NCI-H2227 (cell line): ENCODE measurements around the gene F10.

Experiments used
- DNase-seq: peaks from one replicate; lab custom pipeline; 2025; ENCODE audit not compliant: unreplicated experiment; lab: John Stamatoyannopoulos, UW

The F10 gene

DNA sequence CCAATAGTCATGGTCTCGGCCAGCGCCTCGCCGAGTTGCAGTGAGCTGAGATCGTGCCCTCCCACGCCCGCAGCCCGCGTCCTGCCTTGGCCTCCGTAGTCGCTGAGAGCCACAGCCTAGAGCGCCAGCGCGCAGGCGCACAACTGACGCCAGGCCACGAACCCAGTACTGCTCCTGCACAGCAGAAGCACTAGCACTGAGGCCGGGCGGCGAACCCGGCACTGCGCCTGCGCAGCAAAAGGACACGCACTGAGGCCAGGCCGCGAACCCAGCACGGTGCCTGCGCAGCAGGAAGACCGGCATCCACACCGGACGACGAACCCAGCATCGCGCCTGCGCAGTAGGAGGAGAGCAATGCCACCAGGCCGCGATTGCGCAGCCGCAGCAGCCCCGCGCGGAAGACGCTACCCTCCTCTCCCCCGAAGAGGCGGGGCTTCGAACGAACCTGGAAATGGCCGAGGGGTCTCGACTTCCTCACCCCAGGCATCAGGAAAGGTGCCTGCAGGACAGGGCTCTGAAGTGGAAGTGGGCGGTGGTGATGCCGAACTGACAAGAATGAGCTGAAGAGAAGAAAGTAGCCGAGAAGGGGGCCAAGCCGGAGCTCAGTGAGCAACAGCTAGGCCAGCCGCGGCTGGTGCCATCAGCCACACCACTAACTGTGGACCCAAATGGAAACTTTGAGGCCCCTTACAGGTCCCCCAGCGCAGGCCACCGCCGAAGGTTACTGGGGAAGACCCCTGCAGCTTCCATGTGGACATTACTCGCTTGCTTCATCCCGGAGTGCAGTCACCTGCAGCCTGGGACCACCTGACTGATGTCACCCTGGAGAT lies 7.5 kb downstream of the F10 start:
- no peak for DNase-seq

DNA sequence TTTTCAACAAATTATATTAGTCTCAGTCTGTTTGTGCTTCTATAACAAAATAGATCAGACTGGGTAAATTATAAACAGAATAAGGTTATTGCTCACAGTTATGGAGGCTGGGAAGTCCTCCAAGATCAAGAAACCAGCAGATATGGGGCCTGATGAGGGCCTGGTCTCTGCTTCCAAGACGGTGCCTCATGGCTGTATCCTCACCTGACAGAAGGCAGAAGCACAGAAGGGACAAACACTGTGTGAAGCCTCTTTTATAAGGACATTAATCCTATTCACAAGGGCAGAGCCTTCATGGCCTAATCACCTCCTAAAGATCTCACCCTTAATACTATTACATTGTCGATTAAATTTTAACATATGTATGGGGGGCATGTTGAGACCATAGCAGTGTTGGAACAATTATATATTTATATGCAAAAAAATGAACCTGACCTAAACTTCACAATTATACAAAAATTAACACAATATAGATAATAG lies 12.7 kb downstream of the F10 start:
- no peak for DNase-seq

DNA sequence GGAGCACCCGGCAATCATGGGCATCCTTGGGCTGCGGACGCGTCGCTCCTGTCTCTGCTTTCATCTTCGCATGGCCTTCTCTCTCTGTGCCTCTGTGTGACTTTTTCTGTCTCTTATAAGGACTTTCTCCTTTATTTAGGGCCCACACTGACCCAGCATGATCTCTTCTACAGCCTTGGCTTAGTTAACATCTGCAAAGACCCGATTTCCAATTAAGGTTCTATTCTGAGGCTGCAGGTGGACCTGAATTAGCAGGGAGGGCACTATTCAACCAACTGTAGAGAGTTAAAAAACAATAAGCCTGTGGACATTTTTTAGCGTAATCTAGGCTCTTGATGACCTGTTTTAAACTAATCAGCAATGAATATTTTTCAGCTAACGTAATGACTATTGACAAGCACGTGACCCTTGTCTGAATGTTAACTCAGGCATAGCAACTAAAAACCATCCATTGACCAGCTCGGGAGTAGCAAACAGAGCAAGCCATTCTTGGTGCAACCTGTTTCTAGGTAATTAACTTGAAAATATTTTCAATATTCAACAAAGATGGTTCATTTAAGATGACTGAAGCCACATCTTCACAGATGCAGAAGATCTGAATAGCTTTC lies 15.2 kb downstream of the F10 start:
- DNase-seq = no peak

DNA sequence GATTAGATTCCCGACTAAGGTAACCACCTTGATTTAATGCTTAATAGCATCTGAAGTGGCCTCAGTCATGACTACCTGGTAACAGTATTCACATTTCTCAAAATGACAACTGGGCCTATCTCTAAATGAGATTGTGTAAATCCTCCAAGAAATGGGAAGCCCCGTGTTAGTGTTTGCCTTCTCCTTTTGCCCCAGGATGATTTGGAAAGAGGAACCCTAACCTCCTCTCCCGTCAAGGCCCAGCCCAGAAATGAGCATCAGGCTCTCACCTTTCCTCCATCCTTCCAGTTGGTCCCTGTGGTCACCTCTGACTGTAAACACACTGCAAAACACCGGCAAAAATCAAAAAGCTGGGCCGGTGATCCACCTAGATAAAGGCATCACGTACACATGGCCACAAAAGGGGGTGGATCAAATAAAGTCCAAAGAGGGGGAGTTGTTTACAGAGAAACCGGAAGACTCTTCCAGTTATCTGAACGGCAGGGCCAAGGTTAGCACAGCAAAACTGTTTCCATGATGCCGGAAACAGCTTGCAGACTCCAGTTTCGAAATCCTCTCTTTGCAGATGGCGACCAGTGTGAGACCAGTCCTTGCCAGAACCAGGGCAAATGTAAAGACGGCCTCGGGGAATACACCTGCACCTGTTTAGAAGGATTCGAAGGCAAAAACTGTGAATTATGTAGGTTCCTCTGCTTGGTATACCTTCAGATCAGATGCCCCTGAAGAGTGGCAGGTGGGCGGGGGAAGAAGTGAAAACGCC lies 16.4 kb downstream of the F10 start:
- DNase-seq = no peak

DNA sequence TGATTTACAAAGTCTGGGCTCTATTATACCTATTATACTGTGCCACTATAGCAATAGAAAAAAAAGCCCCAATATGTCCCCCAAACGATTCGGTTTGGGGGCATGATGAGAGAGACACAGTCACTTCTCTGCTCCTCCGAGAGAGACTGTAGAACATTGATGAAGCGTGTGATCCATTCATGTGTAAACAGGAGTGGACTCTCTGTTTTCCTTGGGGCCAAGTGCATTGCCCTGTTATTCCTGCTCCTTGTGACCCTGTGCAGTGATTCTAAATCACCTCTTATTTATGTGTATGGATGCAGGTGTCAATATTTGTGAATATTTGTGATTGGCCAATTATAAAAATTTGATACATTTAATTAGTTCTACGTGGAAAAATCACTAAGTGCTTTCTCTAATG lies 17.0 kb downstream of the F10 start:
- no peak for DNase-seq

DNA sequence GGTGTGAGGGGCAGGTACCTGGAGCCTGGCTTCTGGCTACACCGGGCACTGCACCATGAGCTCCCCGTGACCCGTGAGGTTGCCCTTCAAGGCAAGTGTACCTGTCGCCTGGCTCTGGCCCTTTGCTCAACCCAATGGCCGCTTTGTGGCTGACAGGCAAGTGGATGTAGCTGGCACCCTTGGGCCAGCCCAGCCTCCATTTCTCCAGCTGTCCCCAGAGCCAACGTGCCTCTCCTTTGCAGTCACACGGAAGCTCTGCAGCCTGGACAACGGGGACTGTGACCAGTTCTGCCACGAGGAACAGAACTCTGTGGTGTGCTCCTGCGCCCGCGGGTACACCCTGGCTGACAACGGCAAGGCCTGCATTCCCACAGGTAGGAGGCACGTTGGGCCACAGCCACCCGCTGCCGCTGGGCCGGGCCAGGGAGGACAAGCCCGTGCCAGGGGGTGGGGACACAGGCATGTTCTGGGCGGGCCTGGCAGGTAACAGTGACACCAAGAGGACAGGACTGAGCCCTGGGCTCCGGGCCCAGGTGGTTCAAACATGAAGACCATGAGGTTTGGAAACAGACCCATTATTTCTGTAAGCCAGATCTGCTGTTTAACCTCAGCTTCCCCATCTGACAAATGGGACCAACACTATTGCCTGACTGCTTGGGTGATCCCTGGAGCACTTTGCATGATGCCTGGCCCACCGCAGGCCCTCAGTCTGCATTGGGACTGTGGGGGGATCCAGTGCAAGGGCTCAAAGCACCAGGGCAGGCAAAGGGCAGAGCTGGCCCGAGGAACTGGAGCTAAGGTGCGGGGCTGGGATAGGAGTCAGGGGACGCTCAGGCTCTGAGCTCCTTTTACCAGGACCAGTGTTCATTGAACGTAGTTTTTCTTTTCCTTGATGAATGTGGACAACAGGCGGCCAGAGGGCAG lies 18.3 kb downstream of the F10 start:
- DNase-seq = no peak

DNA sequence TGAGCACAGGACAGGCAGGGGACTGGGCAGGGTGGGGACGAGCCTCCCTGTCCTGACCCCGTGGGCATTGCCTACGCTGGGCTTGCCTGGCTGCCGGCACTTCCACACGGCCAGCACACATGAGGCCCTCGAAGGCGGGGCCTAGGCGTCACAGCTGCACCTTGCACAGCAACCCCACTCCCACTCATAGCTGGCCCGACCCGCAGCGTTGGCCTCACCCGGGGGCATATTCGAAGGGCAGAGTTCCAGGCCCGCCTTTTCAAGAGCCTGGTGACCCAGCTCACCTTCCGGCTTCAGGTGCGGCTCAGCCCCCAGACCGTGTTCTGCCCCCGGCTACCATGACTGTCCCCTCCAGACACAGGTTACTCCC lies 19.0 kb downstream of the F10 start:
- DNase-seq = no peak

DNA sequence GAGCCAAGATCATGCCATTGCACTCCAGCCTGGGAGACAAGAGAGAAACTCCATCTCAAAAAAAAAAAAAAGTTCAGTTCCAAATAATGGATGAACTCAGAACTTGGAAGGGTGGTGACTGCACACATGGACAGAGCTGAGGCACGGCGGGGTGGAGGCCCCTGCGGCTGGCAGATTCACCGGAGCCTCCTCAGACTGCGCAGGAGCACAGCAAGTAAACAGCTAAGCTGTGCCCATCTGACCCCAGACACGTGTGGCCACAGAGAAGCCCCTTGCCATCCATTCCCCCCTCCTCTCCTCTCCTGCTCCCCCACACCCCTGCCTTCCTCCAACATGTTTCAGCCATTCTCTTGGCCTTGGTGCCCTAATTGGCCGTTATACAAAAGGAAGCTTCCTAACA lies 20.3 kb downstream of the F10 start:
- no peak for DNase-seq

DNA sequence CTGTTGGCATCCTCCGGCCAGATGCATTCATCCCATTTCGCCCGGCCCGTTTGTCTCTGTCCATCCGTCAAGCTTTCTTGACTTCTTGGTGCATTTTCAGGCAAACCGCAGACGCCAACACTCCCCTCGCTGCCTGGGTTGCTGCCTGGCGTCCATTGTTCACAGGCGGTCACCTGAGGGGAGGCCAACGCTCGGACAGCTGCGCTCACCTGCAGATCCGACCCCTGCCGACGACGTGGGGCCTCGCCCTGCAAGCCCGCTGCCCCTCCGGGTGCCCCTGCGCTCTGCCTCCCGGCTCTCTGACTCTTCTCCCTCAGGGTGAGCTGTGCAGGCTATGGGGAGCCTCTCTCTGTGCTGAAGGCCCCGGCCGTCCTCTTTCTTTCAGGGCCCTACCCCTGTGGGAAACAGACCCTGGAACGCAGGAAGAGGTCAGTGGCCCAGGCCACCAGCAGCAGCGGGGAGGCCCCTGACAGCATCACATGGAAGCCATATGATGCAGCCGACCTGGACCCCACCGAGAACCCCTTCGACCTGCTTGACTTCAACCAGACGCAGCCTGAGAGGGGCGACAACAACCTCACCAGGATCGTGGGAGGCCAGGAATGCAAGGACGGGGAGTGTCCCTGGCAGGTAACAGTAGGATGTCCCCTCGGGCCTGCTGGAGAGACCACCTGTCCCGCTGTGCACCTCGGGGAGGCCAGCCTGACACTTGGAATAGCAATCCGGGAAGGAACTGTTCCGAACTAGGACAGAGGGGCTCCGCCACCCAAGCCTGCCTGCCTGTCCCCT lies 21.1 kb downstream of the F10 start:
- DNase-seq = no peak

DNA sequence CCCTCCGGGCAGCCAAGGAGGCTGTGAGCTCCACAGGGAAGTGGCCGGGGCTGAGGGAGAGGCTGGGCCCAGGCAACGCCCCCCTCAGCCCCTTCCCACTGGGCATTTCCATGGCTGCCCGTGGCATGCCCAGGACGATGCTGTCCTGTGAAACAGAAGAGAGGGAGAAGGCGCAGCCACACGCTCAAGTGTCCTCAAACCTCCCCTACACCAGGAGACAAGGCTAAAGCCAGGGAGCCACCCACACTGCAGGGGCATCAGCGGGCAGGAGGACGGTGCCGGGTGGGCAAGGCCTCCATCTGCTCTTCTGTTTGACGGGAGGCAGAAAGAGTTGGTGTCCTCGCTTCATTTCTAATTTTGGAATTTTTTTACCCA lies 21.6 kb downstream of the F10 start:
- no peak for DNase-seq

DNA sequence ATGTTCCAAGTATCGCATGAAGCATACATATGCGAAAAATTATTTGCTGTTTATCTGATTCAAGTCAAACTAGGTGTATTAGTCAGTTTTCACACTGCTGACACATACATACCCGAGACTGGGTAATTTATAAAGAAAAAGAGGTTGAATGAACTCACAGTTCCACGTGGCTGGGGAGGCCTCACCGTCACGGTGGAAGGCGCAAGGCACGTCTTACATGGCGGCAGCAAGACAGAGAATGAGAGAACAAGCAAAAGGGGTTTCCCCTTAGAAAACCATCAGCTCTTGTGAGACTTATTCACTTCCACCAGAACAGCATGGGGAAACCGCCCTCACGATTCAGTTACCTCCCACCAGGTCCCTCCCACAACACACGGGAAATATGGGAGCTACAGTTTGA lies 22.9 kb downstream of the F10 start:
- no peak for DNase-seq

DNA sequence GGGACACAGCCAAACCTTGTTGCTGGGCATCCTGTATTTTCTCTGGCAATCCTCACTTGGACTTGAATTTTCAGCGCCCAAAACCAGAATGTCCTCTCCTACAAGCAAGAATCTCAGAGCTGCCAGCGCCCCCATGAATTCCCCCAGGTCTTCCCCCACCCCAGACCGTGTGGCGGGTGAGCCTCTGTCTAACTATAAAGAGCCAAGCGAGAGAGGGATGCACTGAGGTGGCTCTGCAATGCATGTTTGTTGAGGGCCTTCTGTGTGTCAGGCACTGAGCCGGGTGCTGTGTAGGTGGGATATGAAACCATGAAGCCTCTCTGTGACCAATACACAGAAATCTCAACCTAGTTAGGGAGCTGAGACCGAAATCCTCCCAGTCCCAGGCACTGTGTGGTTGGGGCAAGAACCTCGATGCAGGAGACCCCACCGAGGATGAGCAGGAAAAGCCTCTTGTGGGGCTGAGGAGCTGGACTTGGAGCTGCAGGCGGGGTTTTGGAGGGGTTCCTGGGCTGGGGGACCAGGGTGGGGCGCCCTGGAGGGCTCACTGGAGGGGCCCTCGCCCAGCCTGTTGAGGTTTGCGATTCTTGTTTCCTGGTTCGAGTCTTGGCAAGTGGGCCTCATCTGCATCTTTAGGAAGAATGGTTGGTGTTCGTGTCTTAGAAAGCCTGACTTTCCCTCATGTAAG lies 23.5 kb downstream of the F10 start:
- DNase-seq = no peak

DNA sequence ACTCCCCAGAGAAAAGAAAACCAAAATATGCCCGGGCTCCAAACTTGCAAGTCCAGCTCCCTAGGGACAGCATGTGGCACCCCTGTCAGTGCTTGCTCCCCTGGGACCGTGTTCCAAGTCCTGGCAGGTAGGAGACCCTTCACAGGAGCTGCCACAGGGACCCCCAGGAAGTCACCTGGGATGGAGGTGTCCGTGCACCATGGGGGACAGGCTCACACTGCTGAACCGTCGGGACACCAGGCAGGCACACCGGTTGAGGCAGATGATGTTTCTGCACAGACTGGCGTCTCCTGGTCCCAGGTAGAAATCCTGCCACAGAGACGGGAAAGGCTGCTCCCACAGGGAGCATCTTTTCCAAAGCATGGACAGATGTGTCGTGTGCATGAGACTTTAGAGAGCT lies 24.2 kb downstream of the F10 start:
- no peak for DNase-seq

DNA sequence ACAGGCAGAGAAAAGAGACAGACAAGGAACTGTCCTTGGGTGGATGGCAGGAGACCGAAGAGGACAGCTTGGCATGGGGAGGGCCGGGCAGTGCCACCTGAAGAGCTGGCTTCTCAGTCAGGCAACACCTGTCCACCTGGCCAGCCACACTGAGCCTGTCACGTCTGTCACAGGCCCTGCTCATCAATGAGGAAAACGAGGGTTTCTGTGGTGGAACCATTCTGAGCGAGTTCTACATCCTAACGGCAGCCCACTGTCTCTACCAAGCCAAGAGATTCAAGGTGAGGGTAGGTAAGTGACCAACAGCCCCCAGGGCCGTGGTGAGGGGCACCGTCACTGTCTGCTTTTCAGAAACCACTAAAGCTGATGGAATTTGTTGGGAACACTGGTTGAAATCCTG lies 24.6 kb downstream of the F10 start:
- DNase-seq = no peak

DNA sequence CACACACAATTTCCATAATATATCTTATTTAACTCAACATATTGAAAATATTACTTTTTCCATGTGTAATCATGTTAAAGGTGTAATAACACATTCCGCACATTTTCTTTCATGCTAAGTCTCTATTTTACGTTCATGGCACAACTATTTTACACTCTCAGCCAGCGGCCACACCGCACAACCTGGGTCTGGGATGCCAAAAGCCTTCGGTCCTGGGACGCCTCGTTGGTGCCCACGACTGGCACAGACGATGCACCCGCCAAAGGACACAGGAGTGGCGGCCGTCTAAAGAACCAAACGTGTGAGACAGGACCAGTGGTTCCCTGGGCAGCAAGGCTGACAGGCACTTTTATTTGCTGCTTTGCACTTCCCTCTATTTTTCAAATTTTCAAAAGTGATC lies 25.8 kb downstream of the F10 start:
- DNase-seq = no peak

DNA sequence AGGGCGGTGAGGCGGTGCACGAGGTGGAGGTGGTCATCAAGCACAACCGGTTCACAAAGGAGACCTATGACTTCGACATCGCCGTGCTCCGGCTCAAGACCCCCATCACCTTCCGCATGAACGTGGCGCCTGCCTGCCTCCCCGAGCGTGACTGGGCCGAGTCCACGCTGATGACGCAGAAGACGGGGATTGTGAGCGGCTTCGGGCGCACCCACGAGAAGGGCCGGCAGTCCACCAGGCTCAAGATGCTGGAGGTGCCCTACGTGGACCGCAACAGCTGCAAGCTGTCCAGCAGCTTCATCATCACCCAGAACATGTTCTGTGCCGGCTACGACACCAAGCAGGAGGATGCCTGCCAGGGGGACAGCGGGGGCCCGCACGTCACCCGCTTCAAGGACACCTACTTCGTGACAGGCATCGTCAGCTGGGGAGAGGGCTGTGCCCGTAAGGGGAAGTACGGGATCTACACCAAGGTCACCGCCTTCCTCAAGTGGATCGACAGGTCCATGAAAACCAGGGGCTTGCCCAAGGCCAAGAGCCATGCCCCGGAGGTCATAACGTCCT lies 26.4 kb downstream of the F10 start:
- DNase-seq = no peak

DNA sequence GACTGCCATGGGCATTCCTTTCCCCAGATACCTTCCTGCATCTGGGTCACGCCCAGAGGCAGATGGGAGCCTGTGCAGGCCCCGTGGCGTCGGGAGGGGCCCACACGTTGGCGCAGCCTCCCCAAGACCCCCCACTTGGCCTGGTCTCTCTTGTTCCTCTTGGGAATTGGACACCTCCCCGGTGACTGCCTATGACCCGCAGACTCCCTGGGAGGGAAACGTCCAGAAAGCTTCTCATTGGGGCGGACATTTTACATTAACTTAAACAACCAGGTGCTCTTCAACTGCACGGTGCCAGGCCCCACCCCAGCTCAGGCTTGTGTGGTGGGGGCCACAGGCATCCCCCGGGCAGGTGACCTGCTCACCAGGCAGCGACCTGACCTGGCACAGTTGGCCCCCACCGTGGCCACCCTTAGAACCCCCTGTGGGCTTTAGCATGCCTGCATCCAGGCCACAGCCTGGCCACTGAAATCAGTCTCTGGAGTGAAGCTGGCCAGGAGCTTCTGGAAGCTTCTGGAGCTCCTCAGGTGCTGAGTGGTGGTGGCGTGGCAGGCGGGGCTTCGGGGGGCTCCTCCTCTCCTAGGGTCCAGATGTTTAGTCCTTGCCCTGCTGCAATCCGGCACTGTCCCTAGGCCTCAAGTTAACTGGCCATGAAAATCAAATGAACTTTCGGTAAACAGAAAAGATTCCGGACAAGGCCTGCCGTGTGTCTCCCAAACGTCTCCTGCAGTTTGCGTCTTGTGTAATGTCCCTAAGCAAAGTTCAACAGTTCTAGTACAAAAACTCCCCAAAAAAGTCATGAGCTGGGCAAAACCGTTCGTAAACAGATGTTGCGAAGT lies 27.3 kb downstream of the F10 start:
- DNase-seq = no peak

DNA sequence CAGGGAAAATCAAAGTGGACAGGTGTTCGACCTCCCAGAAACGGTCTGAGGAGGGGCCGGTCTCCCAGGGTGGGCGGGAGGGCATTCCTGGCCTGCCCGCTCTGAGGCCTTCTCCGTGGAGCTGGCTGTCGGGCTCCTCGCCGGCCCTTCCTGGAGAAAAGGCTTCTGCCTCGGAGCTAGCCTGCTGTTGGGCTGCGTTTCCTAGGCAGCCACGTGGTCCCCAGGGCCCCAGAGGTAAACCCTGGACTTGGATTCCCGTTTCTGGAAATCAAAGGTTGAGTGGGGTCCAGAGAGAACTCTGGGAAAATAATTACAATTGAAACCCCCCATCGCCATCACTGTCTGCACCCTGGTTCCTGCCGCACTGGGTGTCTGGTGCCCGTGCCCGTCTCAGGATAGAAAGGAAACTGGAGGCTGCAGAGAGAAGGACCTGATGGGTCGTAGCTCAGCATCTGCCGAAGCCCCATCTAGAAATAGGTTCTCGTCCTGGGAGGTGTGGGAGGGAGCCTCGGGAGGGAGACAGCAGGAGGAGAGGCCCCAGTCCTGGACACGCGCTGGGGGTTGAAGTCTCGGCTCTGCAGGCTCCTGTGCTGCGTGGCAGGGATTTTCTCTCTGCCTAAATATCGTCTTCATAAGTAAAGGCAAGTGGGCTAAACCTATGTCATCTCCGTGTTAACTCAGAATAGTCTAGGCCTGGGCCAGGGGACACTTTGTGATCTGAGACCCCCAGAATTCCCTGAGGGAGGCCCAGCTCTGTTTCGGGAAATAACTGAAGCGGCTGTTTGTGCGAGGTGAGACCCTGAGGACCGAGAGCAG lies 28.2 kb downstream of the F10 start:
- DNase-seq = no peak
